GM21825 (cell line): Measurements from ENCODE around the gene FBXO44.

Experiments
- ATAC-seq: cut with Tn5 transposase; IDR thresholded peaks from one replicate; pipeline ENCODE4 v1.9.1; 2021; ENCODE audit warnings: mild to moderate bottlenecking, moderate library complexity; ENCODE audit not compliant: unreplicated experiment

The FBXO44 gene

DNA sequence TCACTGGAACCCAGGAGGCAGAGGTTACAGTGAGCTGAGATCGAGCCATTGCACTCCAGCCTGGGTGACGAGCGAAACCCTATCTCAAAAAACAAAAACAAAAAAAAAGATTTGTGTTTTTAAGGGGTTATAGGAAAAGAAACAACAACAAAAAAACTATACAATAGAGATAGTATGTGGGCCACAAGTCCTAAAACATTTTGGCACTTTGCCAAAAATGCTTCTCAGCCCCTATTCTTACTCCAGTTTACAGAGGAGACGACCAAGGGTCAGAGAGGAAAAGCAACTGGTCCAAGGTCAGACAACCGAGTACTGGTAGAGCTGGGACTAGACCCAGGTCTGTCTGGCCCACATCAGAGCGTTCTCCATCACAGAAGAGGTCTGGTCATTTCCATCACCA, 3.0 kb downstream of the FBXO44 start:
- ATAC-seq: no peak

- ATAC-seq: no peak
These were observed 3.9 kb downstream of the FBXO44 start for GRCh38 chr1:11658542-11658941.

GRCh38 chr1:11659748-11660147, 5.1 kb downstream of the FBXO44 start:
- no peak for ATAC-seq

DNA sequence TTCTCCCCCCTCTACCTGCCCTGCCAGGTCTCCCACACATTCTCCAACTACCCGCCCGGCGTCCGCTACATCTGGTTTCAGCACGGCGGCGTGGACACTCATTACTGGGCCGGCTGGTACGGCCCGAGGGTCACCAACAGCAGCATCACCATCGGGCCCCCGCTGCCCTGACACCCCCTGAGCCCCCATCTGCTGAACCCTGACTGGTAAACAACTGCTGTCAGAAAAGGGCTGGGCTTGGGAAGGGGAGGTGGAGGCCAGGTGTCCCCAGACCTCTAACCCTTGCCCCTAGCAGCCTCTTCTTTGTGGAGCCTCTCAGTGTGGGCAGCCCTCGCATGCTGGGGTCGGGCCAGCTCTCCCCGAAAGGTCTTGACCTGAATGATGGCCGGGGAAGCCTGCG, 6.4 kb downstream of the FBXO44 start:
- no peak for ATAC-seq

DNA sequence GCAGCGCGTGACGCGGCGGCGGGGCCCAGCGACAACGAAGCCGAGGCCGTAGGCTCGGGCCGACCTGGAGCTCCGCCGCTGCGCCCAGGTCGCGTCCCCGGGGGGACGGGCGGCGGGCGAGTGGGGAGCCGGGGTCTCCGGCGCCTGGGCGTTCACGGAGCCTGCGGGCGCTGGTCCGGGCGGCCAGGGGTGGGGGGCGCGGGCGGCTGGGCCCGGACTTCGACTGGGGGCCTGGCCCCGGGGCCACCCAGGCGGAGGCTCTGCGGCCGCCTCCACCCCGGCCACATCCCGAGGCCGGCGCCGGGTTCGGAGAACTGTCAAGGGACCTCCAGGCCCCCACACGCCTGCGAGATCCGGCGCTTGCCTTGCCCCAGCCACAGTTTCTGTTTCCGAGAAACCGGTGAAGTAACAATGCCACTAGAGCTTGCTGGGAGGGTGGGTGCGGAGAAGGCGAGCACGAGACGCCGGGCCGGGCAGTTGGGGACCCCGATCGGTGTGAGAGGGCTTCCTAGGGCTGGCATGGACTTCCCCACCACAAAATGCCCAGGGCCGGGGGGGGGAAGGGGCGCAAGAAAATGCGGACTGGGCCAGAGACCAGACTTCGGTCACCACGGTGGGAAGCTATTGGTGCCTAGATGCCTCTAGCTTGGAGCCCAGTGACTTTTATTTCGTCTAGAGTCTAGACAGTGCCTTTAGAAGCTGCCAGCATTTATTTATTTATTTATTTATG, 9.8 kb downstream of the FBXO44 start:
- ATAC-seq: peak; percentile 39

DNA sequence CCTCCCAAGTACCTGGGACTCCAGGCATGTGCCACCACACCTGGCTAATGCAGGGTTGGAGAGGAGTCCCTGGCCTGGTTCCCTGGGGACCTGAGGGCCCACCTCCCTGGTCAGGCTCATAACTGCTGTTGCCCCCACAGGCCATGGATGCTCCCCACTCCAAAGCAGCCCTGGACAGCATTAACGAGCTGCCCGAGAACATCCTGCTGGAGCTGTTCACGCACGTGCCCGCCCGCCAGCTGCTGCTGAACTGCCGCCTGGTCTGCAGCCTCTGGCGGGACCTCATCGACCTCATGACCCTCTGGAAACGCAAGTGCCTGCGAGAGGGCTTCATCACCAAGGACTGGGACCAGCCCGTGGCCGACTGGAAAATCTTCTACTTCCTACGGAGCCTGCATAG, 13.8 kb downstream of the FBXO44 start:
- no peak for ATAC-seq

DNA sequence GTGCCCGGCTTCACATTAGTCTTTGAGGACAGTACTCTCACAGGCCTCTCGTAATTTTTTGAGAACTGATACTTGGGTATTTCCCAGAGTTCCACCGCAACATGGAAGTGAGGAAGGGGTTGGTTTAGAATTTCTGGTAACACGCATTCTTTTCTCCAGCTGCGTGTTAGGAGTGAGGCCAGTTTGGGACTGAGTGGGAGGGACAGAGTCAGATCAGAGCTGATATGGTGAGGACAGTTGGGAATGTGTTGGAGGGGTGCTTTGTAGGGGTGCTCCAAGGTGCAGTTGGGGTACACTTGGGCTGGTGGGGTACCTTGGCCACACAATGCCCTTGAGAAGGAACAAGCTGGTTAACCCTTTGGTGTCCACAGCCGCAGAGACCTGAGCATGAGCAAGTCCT, 16.1 kb downstream of the FBXO44 start:
- no peak for ATAC-seq

GRCh38 chr1:11671205-11671543, 16.5 kb downstream of the FBXO44 start:
- no peak for ATAC-seq

DNA sequence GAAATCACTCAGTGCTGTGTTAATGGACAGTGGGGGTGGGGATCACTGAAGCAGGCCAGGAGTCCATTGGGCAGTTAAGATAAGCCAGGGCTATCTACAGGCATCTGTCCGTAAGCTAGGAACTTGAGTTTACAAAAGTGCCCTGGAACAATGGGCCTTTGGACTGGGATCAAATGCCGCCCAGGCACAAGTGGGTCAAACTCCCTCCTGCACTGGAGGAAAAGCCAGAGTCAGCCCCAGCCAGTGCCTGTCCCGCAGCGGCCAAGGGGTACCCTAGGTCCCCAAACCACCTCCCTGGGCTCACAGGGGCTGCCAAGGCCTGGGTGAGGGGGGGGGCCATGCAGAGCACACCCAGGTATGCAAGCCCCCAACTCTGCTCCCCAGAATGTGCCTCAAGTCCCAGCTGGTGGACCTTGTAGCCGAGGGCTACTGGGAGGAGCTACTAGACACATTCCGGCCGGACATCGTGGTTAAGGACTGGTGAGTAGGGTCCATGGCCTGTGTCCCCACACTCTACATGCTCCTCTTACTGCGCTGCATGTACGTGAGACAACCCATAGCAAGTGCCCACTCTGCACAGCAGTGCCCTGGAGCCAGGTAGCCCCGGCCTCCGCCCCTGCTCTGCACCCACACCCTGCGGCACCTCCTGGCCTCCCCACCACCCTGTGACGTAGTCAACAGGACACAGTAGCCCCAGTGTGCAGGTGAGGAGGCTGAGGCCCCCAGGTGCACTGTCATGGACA, 17.0 kb downstream of the FBXO44 start:
- no peak for ATAC-seq

DNA sequence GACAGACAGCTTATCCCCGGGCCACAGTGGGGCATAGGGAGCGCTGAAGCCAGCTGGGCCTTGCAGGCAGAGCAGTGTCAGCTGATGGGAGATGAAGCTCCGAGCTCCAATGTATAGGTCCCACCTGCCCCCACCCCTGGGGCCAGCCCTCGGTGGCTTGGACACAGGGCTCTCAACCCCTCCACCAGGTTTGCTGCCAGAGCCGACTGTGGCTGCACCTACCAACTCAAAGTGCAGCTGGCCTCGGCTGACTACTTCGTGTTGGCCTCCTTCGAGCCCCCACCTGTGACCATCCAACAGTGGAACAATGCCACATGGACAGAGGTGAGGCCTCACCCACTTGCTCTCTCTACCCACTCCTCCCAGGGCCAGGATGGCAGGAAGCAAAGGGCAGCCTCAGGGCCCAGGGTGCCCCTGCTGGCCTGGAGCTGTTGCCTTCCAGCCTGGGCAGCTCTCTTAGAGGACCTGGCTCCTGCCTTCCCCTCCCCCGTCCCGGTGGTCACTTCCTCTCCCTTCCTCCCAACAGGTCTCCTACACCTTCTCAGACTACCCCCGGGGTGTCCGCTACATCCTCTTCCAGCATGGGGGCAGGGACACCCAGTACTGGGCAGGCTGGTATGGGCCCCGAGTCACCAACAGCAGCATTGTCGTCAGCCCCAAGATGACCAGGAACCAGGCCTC, 18.6 kb downstream of the FBXO44 start:
- ATAC-seq: no peak

DNA sequence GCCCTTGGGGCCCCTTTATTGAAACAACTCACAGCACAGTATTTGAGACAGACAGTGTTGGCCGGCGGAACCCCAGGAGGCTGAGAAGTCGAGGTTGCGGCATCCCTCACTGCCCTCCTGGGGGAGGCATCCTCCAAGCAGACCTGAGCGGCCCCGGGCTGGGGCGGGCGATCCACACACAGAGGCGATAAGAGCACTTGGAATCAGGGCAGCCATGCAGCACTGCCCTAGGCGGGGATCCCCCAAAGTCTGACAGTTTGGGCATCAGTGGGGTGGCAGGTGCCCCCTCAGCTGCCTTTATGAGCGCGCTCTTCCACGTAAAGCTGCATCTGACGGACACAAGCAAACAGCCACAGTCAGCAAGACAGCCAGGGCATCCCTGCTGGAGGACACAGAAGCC, 19.8 kb downstream of the FBXO44 start:
- no peak for ATAC-seq

DNA sequence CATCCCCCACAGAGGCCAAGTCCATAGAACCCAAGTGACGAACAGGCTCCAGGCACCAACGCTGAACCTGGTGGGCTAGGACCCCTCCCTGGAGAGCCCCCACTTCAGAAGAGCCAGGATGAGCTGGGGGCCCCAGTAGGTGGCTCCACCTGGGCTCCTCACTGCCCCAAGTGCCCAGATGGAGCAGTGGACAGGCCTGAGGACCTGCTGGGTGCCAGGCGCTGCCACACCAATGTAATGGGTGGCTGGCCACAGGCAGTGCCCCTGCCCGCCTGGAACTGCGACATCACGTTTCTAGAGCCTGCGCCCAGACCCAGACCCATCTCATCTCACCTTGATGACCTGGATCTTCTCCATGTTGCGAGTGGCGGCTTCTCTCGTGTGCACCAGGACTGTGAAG, 20.6 kb downstream of the FBXO44 start:
- no peak for ATAC-seq

GRCh38 chr1:11676386-11677103, 21.9 kb downstream of the FBXO44 start:
- no peak for ATAC-seq

DNA sequence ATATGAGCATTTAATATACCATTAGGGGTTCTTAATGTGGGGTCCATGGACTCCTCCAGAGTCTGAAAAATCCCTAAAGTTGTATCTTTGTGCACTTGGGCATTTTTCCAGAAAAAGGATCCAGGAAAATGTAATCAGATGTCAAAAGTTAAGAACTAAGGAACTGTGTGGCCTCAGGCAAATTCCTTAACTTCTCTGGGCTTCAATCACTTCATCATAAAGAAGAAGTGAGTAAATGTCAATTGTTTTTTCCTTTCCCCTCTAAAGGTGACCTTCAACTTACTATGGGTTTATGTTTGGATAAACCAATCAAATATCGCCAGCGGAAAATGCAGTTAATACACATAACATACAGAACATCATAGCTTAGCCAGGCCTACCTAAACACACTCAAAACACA, 23.8 kb downstream of the FBXO44 start:
- no peak for ATAC-seq

GRCh38 chr1:11680270-11681070, 25.8 kb downstream of the FBXO44 start:
- peak; percentile 17 for ATAC-seq

- ATAC-seq: peak; percentile 76
These were observed 26.5 kb downstream of the FBXO44 start, which contains the start of gene MAD2L2 for GRCh38 chr1:11681071-11681771. Gene MAD2L2, minus strand, starts transcription at chr1:11681148. Its CDS starts 547 bp downstream, at chr1:11680601.

GRCh38 chr1:11682287-11682771, 27.7 kb downstream of the FBXO44 start:
- no peak for ATAC-seq

DNA sequence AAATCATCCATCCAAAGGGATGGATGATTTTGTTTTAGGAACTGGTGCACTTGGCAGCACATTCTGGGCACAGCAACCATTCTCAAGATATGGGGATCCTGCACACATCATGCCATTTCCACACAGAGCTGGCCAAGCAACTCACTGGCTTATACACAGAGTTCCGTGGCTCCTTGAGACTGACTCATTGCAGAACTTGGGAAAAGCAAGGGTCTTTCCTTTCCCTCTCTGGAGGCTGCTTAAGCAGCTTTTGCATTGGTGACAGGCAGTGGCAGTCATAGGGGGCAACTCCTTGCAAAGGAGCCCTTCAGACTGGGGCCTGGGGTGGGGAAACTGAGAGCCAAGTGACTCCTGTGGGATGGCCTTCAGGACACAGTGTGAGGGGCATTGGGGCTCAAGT, 28.1 kb downstream of the FBXO44 start:
- ATAC-seq: no peak

- no peak for ATAC-seq
These were observed 29.4 kb downstream of the FBXO44 start for GRCh38 chr1:11684070-11684469.
